CD14-positive monocyte (primary cell): ENCODE measurements around the gene OGG1. TPM values are rescaled to one million over a fixed set of nuclear protein-coding genes. Genes with fewer than 3 reads are reported as not detected.

Experiments used
- DNase-seq, 3 donors: peaks; one replicate each; pipeline ENCODE4 v3.0.0-alpha.2; 2011 to 2022
- H2AFZ ChIP-seq: 2 replicates; pipeline ENCODE4 v1.6.0; 2012; ENCODE audit warnings: mild to moderate bottlenecking, low read depth, low read length, inconsistent platforms; ENCODE audit not compliant: insufficient read depth, poor library complexity, severe bottlenecking
- H3K27ac ChIP-seq, 2 donors: 1 replicate in 1 of 2; 2 replicates in 1 of 2; pipeline ENCODE4 v1.5.1; 2012 to 2013; ENCODE audit warnings: low read length in 2 of 2, control low read depth in 1 of 2, inconsistent platforms in 1 of 2, low read depth in 1 of 2, mild to moderate bottlenecking in 1 of 2
- H3K27me3 ChIP-seq, 2 donors: one replicate each; pipeline versions ENCODE4 v1.6.0 to v1.6.1; 2011 to 2013; ENCODE audit warnings: low read length in 2 of 2; ENCODE audit not compliant: control insufficient read depth in 2 of 2, insufficient read depth in 2 of 2
- H3K36me3 ChIP-seq, 2 donors: replicated peaks in 1 of 2; 1 replicate in 1 of 2; 2 replicates in 1 of 2; pipeline versions ENCODE4 v1.5.1 to v1.6.1; 2012 to 2013; ENCODE audit warnings: low read length in 2 of 2, control low read depth in 1 of 2, inconsistent platforms in 1 of 2, mild to moderate bottlenecking in 1 of 2; ENCODE audit not compliant: insufficient read depth in 2 of 2, control insufficient read depth in 1 of 2
- H3K4me1 ChIP-seq, 2 donors: 1 replicate in 1 of 2; 2 replicates in 1 of 2; pipeline versions ENCODE4 v1.5.1 to v1.6.1; 2012 to 2013; ENCODE audit warnings: low read length in 2 of 2, control low read depth in 1 of 2, inconsistent platforms in 1 of 2, mild to moderate bottlenecking in 1 of 2, moderate library complexity in 1 of 2; ENCODE audit not compliant: insufficient read depth in 2 of 2, control insufficient read depth in 1 of 2
- H3K4me2 ChIP-seq: replicated peaks from 2 replicates; pipeline ENCODE3; 2012; ENCODE audit warnings: low read length, moderate library complexity, mild to moderate bottlenecking; ENCODE audit not compliant: poor library complexity, severe bottlenecking; ENCODE audit errors: extremely low read depth
- H3K4me3 ChIP-seq, 3 experiments: fragments of 200-600 bp in 1 of 3; sonication (generic) in 1 of 3; replicated peaks in 1 of 3; 1 replicate in 2 of 3; 2 replicates in 1 of 3; pipeline ENCODE4 v1.5.1; 2011 to 2013; ENCODE audit warnings: low read length in 3 of 3, mild to moderate bottlenecking in 3 of 3, control low read depth in 2 of 3, low read depth in 2 of 3, inconsistent platforms in 1 of 3, moderate library complexity in 1 of 3
- H3K79me2 ChIP-seq: 2 replicates; pipeline ENCODE4 v1.6.0; 2012; ENCODE audit warnings: mild to moderate bottlenecking, control low read depth, inconsistent platforms, low read length, moderate library complexity; ENCODE audit not compliant: insufficient read depth
- H3K9ac ChIP-seq: 2 replicates; pipeline ENCODE4 v1.6.0; 2017; ENCODE audit warnings: low read length, mild to moderate bottlenecking; ENCODE audit not compliant: insufficient read depth, poor library complexity, severe bottlenecking
- H3K9me3 ChIP-seq, 2 donors: replicated peaks in 1 of 2; 1 replicate in 1 of 2; 2 replicates in 1 of 2; pipeline versions ENCODE4 v1.5.1 to v1.6.1; 2012 to 2013; ENCODE audit warnings: low read length in 2 of 2, control low read depth in 1 of 2; ENCODE audit not compliant: control insufficient read depth in 1 of 2, insufficient read depth in 1 of 2
- H4K20me1 ChIP-seq: 2 replicates; pipeline ENCODE4 v1.6.0; 2012; ENCODE audit warnings: mild to moderate bottlenecking, low read length, control low read depth, moderate library complexity; ENCODE audit not compliant: insufficient read depth
- H3K27ac Mint-ChIP-seq, 7 donors: one replicate each; pipeline ENCODE4 v1.8.0; 2020; ENCODE audit warnings: mild to moderate bottlenecking in 7 of 7, mixed read lengths in 7 of 7, moderate library complexity in 6 of 7, inconsistent platforms in 2 of 7
- H3K27me3 Mint-ChIP-seq, 3 donors: one replicate each; pipeline ENCODE4 v1.8.0; 2021 to 2022; ENCODE audit warnings: low read depth in 3 of 3, mild to moderate bottlenecking in 3 of 3, mixed read lengths in 3 of 3, moderate library complexity in 3 of 3, inconsistent platforms in 1 of 3
- H3K36me3 Mint-ChIP-seq, 2 donors: one replicate each; pipeline ENCODE4 v1.8.0; 2020; ENCODE audit warnings: mixed read lengths in 2 of 2, inconsistent platforms in 1 of 2, mild to moderate bottlenecking in 1 of 2
- H3K4me1 Mint-ChIP-seq: one replicate; pipeline ENCODE4 v1.8.0; 2020; ENCODE audit warnings: mild to moderate bottlenecking, mixed read lengths
- H3K4me3 Mint-ChIP-seq, 2 donors: one replicate each; pipeline ENCODE4 v1.8.0; 2020; ENCODE audit warnings: mild to moderate bottlenecking in 2 of 2, mixed read lengths in 2 of 2, moderate library complexity in 1 of 2
- H3K9me3 Mint-ChIP-seq, 7 donors: one replicate each; pipeline ENCODE4 v1.8.0; 2020 to 2022; ENCODE audit warnings: mixed read lengths in 7 of 7, mild to moderate bottlenecking in 6 of 7, moderate library complexity in 6 of 7, inconsistent platforms in 2 of 7
- CTCF ChIP-seq: fragments of 200-600 bp; IDR thresholded peaks from one replicate; pipeline ENCODE4 v1.8.0; 2022; ENCODE audit warnings: antibody characterized with exemption, mild to moderate bottlenecking
- WGBS: methylation state at CpG from one replicate; pipeline ENCODE4 v1.1.5; 2013; ENCODE audit warnings: missing lambda C conversion rate; ENCODE audit not compliant: insufficient coverage; 5-methylcytosine and 5-hydroxymethylcytosine counted together
- intact Hi-C, 2 donors: fragments of 100-400 bp; cut with micrococcal nuclease; formaldehyde crosslinking; loops; one replicate each; pipeline versions ENCODE4 v1.15.0 to v1.15.1; 2023
- polyA plus RNA-seq, 3 donors: library from polyadenylated mRNA; depleted of rRNA in 1 of 3; unstranded in 2 of 3; stranded (reverse) in 1 of 3; fragments of 300-500 nt in 2 of 3; fragments of >200 nt in 1 of 3; fragmentation: Illumina TruSeq in 2 of 3; gene quantifications; 1 replicate in 2 of 3; 2 replicates in 1 of 3; pipeline ENCODE4 v1.2.3, GENCODE V29; 2012 to 2021

The OGG1 gene
- polyA plus RNA-seq, 3 donors = 17.4 to 21.9 (median 20.5) TPM

- Histone ChIP-seq H3K4me3 (peak overlapping the region in 1 of 3 experiments; percentile 89), H3K4me2 (peak overlapping the region; percentile 96), H3K27me3 (no peaks in the 10 kb centered on the region), H2AFZ (peak overlapping the region; percentile 35), H3K4me1 (peaks cover 44 to 51% of the 10 kb centered on the region in 2 donors), H3K27ac (peak overlapping the region; percentile 21 to 78), H3K36me3 (peaks cover 19 to 37% of the 10 kb centered on the region in 2 donors), H4K20me1 (peaks cover 9% of the 10 kb centered on the region), H3K9ac (peak overlapping the region; percentile 30), H3K9me3 (no peaks in the 10 kb centered on the region), H3K79me2 (peaks cover 18% of the 10 kb centered on the region)
- intact Hi-C loops = no loop called here
- peaks cover 0 to 16% (median 12%) of the 10 kb centered on the region in 3 donors for H3K27me3 Mint-ChIP-seq
- H3K4me3 Mint-ChIP-seq = peak overlapping the region; percentile 67 to 95
- H3K27ac Mint-ChIP-seq = peak overlapping the region; percentile 79 to 93 (median 89)
- peaks cover 0 to 1% (median 0%) of the 10 kb centered on the region in 7 donors for H3K9me3 Mint-ChIP-seq
- WGBS = no CpG with 5 or more reads among the region's 7 CpGs
- H3K36me3 Mint-ChIP-seq = peaks cover 28 to 48% of the 10 kb centered on the region in 2 donors
- H3K4me1 Mint-ChIP-seq = peaks cover 54% of the 10 kb centered on the region
- peak; percentile 56 to 61 (median 58) for DNase-seq
- TF ChIP-seq CTCF = no peak
Measured at GRCh38 chr3:9767418-9767817, 17.7 kb downstream of the OGG1 start.

GRCh38 chr3:9768141-9768775, 18.5 kb downstream of the OGG1 start:
- Mint-ChIP-seq H3K36me3 (peaks cover 22 to 40% of the 10 kb centered on the region in 2 donors), H3K27ac (peak overlapping the region in 4 of 7 donors; percentile 65 to 89 (median 88)), H3K4me3 (peak overlapping the region; percentile 89 to 95), H3K4me1 (peaks cover 57% of the 10 kb centered on the region), H3K27me3 (peaks cover 0 to 16% (median 12%) of the 10 kb centered on the region in 3 donors), H3K9me3 (peaks cover 0 to 1% (median 0%) of the 10 kb centered on the region in 7 donors)
- no peak for TF ChIP-seq CTCF
- Histone ChIP-seq H3K4me2 (peak overlapping the region; percentile 96), H2AFZ (no peak overlapping the region), H3K79me2 (peaks cover 18% of the 10 kb centered on the region), H4K20me1 (peaks cover 6% of the 10 kb centered on the region), H3K36me3 (peaks cover 14 to 29% of the 10 kb centered on the region in 2 donors), H3K9me3 (no peaks in the 10 kb centered on the region), H3K27me3 (no peaks in the 10 kb centered on the region), H3K4me1 (peaks cover 44 to 51% of the 10 kb centered on the region in 2 donors), H3K4me3 (peak overlapping the region in 2 of 3 experiments; percentile 81 to 89), H3K9ac (peak overlapping the region; percentile 83), H3K27ac (peak overlapping the region in 1 of 2 donors; percentile 80)
- intact Hi-C loops = no loop called here
- DNase-seq = no peak
- WGBS = 100% methylated on average over 4 of the region's 6 CpGs
